ENCODE data around the gene SNX8. TPM values are rescaled to one million over a fixed set of nuclear protein-coding genes. Genes with fewer than 3 reads are reported as not detected.

SNX8 gene
- total and polyA plus RNA-seq, 9 of the 15 experiments (the other 6 are each of a cell fraction or from before 2014, with no cell fraction given): 2.7 to 51.6 (median 16.9) TPM

DNA sequence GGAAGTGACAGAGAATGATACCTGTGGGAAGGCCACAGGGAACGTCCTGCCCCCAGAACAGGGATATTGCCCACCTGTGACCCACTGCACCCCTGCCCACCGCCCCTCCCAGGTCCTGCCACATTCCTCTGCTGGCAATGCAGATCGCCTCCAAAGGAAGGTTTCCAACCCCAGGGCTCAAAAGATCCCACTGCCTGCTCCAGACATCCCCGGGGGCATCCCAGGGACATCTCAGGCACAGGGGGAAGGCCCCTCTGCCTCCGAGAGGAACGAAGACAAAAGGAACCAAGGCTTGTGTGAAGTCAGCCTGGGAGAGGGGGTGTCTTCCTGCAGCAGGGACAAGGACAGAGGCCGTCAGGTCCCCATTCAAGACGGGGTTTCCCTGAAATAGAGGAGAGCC lies 43.7 kb downstream of the SNX8 start:
- Histone ChIP-seq H3K27me3 (ENCODE audit: control insufficient read depth in 2 of 2, insufficient read depth in 2 of 2, low read length in 2 of 2) (no peaks in the 10 kb centered on the region), H3K9me1 (ENCODE audit: control insufficient read depth, insufficient read depth, low read length) (no peaks in the 10 kb centered on the region), H3K36me3 (ENCODE audit: control insufficient read depth, insufficient read depth, low read length) (peaks cover 34% of the 10 kb centered on the region; the same call in 2 of the 3 replicates), H3K4me1 (replicated peaks in 1 of 2; ENCODE audit: control insufficient read depth in 2 of 2, insufficient read depth in 2 of 2, low read length in 2 of 2) (peaks cover 0 to 13% of the 10 kb centered on the region in 2 experiments; a peak in 2 of 5 replicates), H3K27ac (ENCODE audit: extremely low read depth, low read depth, low read length) (no peak overlapping the region), H2AFZ (ENCODE audit: low read depth, low read length) (no peak overlapping the region), H3K4me3 (no peak overlapping the region), H3K4me2 (ENCODE audit: insufficient read depth, low read length) (no peak overlapping the region), H4K20me1 (replicated peaks; ENCODE audit: control insufficient read depth, insufficient read depth, low read length) (no peaks in the 10 kb centered on the region), H3K79me2 (ENCODE audit: control insufficient read depth, insufficient read depth, low read length) (no peaks in the 10 kb centered on the region), H3K9ac (ENCODE audit: insufficient read depth in 1 of 2, low read depth in 2 of 2, low read length in 2 of 2) (no peak overlapping the region), H3K9me3 (replicated peaks; ENCODE audit: control insufficient read depth, insufficient read depth, low read depth, low read length) (no peaks in the 10 kb centered on the region)
- TF ChIP-seq XRCC3 (IDR thresholded peaks at IDR 0.05): no peak
- ATAC-seq: no peak
- intact Hi-C loops (cut with micrococcal nuclease) (no loop called here), in situ Hi-C loops (cut with MboI) (no loop called here)
- POLR2A ChIA-PET: no interaction called here
- CTCF ChIA-PET (ENCODE audit: low intra/inter-chr PET ratio): no interaction called here
- no peak for DNase-seq (ENCODE audit: extremely low read depth in 1 of 4, low spot score in 3 of 4)
- no peak for FAIRE-seq
- 96% methylated on average over 3 of the region's 8 CpGs for WGBS (ENCODE audit: insufficient coverage, low coverage, missing lambda C conversion rate)
- no TSS peak for BruUV-seq (replicated peaks)

DNA sequence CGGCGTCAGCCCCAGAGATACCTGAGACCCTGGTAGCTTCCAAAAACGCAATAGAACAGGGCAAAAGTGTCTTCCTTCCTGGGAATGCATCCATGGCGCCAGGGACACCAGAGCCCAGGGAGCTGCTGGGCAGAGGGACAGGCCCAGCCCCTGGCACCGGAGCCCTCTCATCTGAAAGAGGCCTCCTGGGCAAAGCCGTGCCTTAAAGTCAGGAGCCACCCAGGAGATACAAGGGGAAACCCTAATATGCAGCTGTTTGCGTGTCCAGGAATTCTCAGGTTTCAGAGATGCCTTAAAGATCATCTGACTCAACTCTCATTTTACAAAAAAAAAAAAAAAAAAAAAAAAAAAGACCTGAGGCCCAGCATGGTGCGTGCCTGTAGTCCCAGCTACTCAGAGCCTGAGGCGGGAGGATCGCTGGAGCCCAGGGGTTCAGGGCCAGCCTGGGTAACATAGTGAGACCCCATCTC lies 44.2 kb downstream of the SNX8 start:
- Histone ChIP-seq H3K9me3 (replicated peaks; ENCODE audit: control insufficient read depth, insufficient read depth, low read depth, low read length) (no peaks in the 10 kb centered on the region), H2AFZ (ENCODE audit: low read depth, low read length) (no peak overlapping the region), H3K27me3 (ENCODE audit: control insufficient read depth in 2 of 2, insufficient read depth in 2 of 2, low read length in 2 of 2) (no peaks in the 10 kb centered on the region), H3K4me1 (replicated peaks in 1 of 2; ENCODE audit: control insufficient read depth in 2 of 2, insufficient read depth in 2 of 2, low read length in 2 of 2) (peaks cover 0 to 13% of the 10 kb centered on the region in 2 experiments; a peak in 2 of 5 replicates), H3K4me2 (ENCODE audit: insufficient read depth, low read length) (no peak overlapping the region), H3K9me1 (ENCODE audit: control insufficient read depth, insufficient read depth, low read length) (no peaks in the 10 kb centered on the region), H3K4me3 (no peak overlapping the region), H3K9ac (ENCODE audit: insufficient read depth in 1 of 2, low read depth in 2 of 2, low read length in 2 of 2) (peak overlapping the region in 1 of 2 experiments; percentile 61; a peak in 1 of 4 replicates), H4K20me1 (replicated peaks; ENCODE audit: control insufficient read depth, insufficient read depth, low read length) (no peaks in the 10 kb centered on the region), H3K79me2 (ENCODE audit: control insufficient read depth, insufficient read depth, low read length) (no peaks in the 10 kb centered on the region), H3K27ac (ENCODE audit: extremely low read depth, low read depth, low read length) (no peak overlapping the region), H3K36me3 (ENCODE audit: control insufficient read depth, insufficient read depth, low read length) (peaks cover 33% of the 10 kb centered on the region; the same call in 2 of the 3 replicates)
- ATAC-seq (no peak), DNase-seq (ENCODE audit: extremely low read depth in 1 of 4, low spot score in 3 of 4) (no peak), FAIRE-seq (no peak)
- CTCF ChIA-PET (ENCODE audit: low intra/inter-chr PET ratio): no interaction called here
- no TSS peak for BruUV-seq (replicated peaks)
- intact Hi-C loops (cut with micrococcal nuclease) (no loop called here), in situ Hi-C loops (cut with MboI) (no loop called here)
- POLR2A ChIA-PET: no interaction called here
- 80% methylated on average over 8 of the region's 10 CpGs for WGBS (ENCODE audit: insufficient coverage, low coverage, missing lambda C conversion rate)
- TF ChIP-seq, protein P1, sequence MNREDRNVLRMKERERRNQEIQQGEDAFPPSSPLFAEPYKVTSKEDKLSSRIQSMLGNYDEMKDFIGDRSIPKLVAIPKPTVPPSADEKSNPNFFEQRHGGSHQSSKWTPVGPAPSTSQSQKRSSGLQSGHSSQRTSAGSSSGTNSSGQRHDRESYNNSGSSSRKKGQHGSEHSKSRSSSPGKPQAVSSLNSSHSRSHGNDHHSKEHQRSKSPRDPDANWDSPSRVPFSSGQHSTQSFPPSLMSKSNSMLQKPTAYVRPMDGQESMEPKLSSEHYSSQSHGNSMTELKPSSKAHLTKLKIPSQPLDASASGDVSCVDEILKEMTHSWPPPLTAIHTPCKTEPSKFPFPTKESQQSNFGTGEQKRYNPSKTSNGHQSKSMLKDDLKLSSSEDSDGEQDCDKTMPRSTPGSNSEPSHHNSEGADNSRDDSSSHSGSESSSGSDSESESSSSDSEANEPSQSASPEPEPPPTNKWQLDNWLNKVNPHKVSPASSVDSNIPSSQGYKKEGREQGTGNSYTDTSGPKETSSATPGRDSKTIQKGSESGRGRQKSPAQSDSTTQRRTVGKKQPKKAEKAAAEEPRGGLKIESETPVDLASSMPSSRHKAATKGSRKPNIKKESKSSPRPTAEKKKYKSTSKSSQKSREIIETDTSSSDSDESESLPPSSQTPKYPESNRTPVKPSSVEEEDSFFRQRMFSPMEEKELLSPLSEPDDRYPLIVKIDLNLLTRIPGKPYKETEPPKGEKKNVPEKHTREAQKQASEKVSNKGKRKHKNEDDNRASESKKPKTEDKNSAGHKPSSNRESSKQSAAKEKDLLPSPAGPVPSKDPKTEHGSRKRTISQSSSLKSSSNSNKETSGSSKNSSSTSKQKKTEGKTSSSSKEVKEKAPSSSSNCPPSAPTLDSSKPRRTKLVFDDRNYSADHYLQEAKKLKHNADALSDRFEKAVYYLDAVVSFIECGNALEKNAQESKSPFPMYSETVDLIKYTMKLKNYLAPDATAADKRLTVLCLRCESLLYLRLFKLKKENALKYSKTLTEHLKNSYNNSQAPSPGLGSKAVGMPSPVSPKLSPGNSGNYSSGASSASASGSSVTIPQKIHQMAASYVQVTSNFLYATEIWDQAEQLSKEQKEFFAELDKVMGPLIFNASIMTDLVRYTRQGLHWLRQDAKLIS (CRISPR knock-in tag; IDR thresholded peaks at IDR 0.05): no peak
- TF ChIP-seq, protein P2, sequence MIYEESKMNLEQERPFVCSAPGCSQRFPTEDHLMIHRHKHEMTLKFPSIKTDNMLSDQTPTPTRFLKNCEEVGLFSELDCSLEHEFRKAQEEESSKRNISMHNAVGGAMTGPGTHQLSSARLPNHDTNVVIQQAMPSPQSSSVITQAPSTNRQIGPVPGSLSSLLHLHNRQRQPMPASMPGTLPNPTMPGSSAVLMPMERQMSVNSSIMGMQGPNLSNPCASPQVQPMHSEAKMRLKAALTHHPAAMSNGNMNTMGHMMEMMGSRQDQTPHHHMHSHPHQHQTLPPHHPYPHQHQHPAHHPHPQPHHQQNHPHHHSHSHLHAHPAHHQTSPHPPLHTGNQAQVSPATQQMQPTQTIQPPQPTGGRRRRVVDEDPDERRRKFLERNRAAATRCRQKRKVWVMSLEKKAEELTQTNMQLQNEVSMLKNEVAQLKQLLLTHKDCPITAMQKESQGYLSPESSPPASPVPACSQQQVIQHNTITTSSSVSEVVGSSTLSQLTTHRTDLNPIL (CRISPR knock-in tag; IDR thresholded peaks at IDR 0.05): no peak
- no peak for TF ChIP-seq SAFB (IDR thresholded peaks at IDR 0.05; ENCODE audit: borderline replicate concordance, low read depth, low read length)
- no peak for TF ChIP-seq U2AF1 (optimal IDR thresholded peaks at IDR 0.05; ENCODE audit: low read depth, low read length)
- TF ChIP-seq FOXJ3 (CRISPR knock-in tag; IDR thresholded peaks at IDR 0.05): no peak
- TF ChIP-seq, protein P3, sequence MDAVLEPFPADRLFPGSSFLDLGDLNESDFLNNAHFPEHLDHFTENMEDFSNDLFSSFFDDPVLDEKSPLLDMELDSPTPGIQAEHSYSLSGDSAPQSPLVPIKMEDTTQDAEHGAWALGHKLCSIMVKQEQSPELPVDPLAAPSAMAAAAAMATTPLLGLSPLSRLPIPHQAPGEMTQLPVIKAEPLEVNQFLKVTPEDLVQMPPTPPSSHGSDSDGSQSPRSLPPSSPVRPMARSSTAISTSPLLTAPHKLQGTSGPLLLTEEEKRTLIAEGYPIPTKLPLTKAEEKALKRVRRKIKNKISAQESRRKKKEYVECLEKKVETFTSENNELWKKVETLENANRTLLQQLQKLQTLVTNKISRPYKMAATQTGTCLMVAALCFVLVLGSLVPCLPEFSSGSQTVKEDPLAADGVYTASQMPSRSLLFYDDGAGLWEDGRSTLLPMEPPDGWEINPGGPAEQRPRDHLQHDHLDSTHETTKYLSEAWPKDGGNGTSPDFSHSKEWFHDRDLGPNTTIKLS (IDR thresholded peaks at IDR 0.05; ENCODE audit: borderline replicate concordance, low read depth): no peak
- TF ChIP-seq LARP7 (IDR thresholded peaks at IDR 0.05): no peak
- TF ChIP-seq BDP1 (IDR thresholded peaks at IDR 0.05; ENCODE audit: insufficient read depth, insufficient read length): no peak
- no peak for TF ChIP-seq ZC3H8 (IDR thresholded peaks at IDR 0.05)

Measured in K562 (cell line).